HepG2 (cell line): ENCODE data around the gene UST. TPM values are rescaled to one million over a fixed set of nuclear protein-coding genes. Genes with fewer than 3 reads are reported as not detected.
A peak's percentile ranks its signal among the peaks of the same experiment; 100 is the strongest.

Experiments used
- ATAC-seq: fragments of 200-7000 bp; cut with Tn5 transposase; 3 replicates; pipeline ENCODE4 v1.9.1; 2020; ENCODE audit warnings: mild to moderate bottlenecking, moderate library complexity
- BruUV-seq: library from RNA; stranded (reverse); fragments of 400-500 nt; replicated peaks from 2 replicates; lab custom pipeline; 2021; lab: Mats Ljungman, UMichigan
- CTCF ChIA-PET: fragments of 300-600 bp; formaldehyde crosslinking; extraction: SDS; loops from one replicate; lab custom pipeline; 2021; ENCODE audit warnings: low total read pairs, inconsistent platforms, low intra/inter-chr PET ratio; lab: Yijun Ruan, JAX
- POLR2A ChIA-PET: fragments of 350-600 bp; sonication (Branson Sonifier 250); formaldehyde crosslinking; loops from one replicate; lab custom pipeline; 2020; ENCODE audit warnings: antibody characterized with exemption, inconsistent platforms; lab: Yijun Ruan, JAX
- DNase-seq: peaks from one replicate; pipeline ENCODE4 v3.0.0-alpha.2; 2015; ENCODE audit warnings: low spot score
- FAIRE-seq: peaks from 3 replicates; lab custom pipeline; 2011; peaks lifted over from hg19 to GRCh38; lab: Jason Lieb, UNC
- H2AFZ ChIP-seq: one replicate; pipeline ENCODE4 v1.6.1; 2011; ENCODE audit warnings: low read length, inconsistent platforms
- H3K27ac ChIP-seq: fragments of 300-600 bp; 3 replicates; pipeline ENCODE4 v1.8.0; 2011; ENCODE audit warnings: mixed run types, mild to moderate bottlenecking, mixed read lengths, low read length, inconsistent platforms; ENCODE audit not compliant: insufficient read depth; ENCODE audit errors: extremely low read length
- H3K27me3 ChIP-seq, 2 experiments: fragments of 200-600 bp in 1 of 2; 2 replicates in 1 of 2; 3 replicates in 1 of 2; pipeline versions ENCODE4 v1.6.0 to v1.8.0; 2011; ENCODE audit warnings: low read length in 2 of 2, mild to moderate bottlenecking in 2 of 2, moderate library complexity in 2 of 2, inconsistent platforms in 1 of 2; ENCODE audit not compliant: insufficient read depth in 2 of 2, control insufficient read depth in 1 of 2
- H3K36me3 ChIP-seq, 2 experiments: fragments of 200-600 bp in 1 of 2; replicated peaks in 1 of 2; 2 replicates in 1 of 2; 3 replicates in 1 of 2; pipeline versions ENCODE4 v1.5.1 to v1.8.0; 2011; ENCODE audit warnings: low read length in 2 of 2, inconsistent platforms in 1 of 2; ENCODE audit not compliant: insufficient read depth in 2 of 2, control insufficient read depth in 1 of 2
- H3K4me1 ChIP-seq: 2 replicates; pipeline ENCODE4 v1.5.1; 2012; ENCODE audit warnings: low read length, inconsistent platforms; ENCODE audit not compliant: insufficient read depth
- H3K4me2 ChIP-seq: 2 replicates; pipeline ENCODE4 v1.6.0; 2011; ENCODE audit warnings: low read depth, low read length, inconsistent platforms
- H3K4me3 ChIP-seq, 3 experiments: fragments of 200-600 bp in 1 of 3; sonication (generic), shearing (Covaris generic) in 1 of 3; replicated peaks in 1 of 3; 2 replicates each; pipeline ENCODE4 v1.5.1; 2011 to 2016; ENCODE audit warnings: low read length in 3 of 3, inconsistent platforms in 2 of 3, low read depth in 2 of 3, mild to moderate bottlenecking in 2 of 3, control low read depth in 1 of 3, mixed read lengths in 1 of 3; ENCODE audit not compliant: insufficient read depth in 1 of 3
- H3K79me2 ChIP-seq: one replicate; pipeline ENCODE4 v1.6.1; 2011; ENCODE audit warnings: low read length, inconsistent platforms; ENCODE audit not compliant: insufficient read depth
- H3K9ac ChIP-seq: 2 replicates; pipeline ENCODE4 v1.6.0; 2011; ENCODE audit warnings: mild to moderate bottlenecking, low read depth, low read length, inconsistent platforms; ENCODE audit not compliant: insufficient read depth
- H3K9me3 ChIP-seq: 2 replicates; pipeline ENCODE4 v1.5.1; 2012; ENCODE audit warnings: mild to moderate bottlenecking, low read length
- H4K20me1 ChIP-seq: 2 replicates; pipeline ENCODE4 v1.6.0; 2011; ENCODE audit warnings: inconsistent platforms, mild to moderate bottlenecking, low read length, moderate library complexity; ENCODE audit not compliant: insufficient read depth
- EHMT2 ChIP-seq: fragments of 200-600 bp; sonication (generic); IDR thresholded peaks from 2 replicates; pipeline ENCODE4 v1.7.0; 2017; ENCODE audit warnings: antibody characterized with exemption, low read depth, low read length, borderline replicate concordance
- MZF1 ChIP-seq: sonication (generic); formaldehyde crosslinking; IDR thresholded peaks from 2 replicates; pipeline ENCODE4 v1.8.1; 2023; ENCODE audit warnings: mild to moderate bottlenecking, missing genetic modification reagents, borderline replicate concordance
- PCBP2 ChIP-seq: fragments of 200-400 bp; formaldehyde crosslinking; optimal IDR thresholded peaks from 2 replicates; pipeline ENCODE3; 2018; ENCODE audit warnings: low read length, low read depth; ENCODE audit not compliant: poor library complexity, severe bottlenecking
- REL ChIP-seq: sonication (generic); formaldehyde crosslinking; conservative IDR thresholded peaks from 2 replicates; pipeline ENCODE4 v1.8.0; 2022; ENCODE audit warnings: mild to moderate bottlenecking, missing genetic modification reagents, moderate library complexity
- ZNF512B ChIP-seq: sonication (generic); formaldehyde crosslinking; IDR thresholded peaks from 2 replicates; pipeline ENCODE4 v1.5.1; 2020; ENCODE audit warnings: missing genetic modification reagents, mild to moderate bottlenecking, borderline replicate concordance
- ZNF550 ChIP-seq: sonication (generic); formaldehyde crosslinking; IDR thresholded peaks from 2 replicates; pipeline ENCODE4 v1.4.0; 2020; ENCODE audit warnings: mild to moderate bottlenecking, missing genetic modification reagents, borderline replicate concordance
- ZNF646 ChIP-seq: sonication (generic); formaldehyde crosslinking; IDR thresholded peaks from 2 replicates; pipeline ENCODE4 v1.9.0; 2021; ENCODE audit warnings: mild to moderate bottlenecking, missing genetic modification reagents
- ZNF724P ChIP-seq: sonication (generic); formaldehyde crosslinking; IDR thresholded peaks from 2 replicates; pipeline ENCODE4 v1.8.0; 2022; ENCODE audit warnings: missing genetic modification reagents, borderline replicate concordance
- WGBS: methylation state at CpG from one replicate; pipeline ENCODE4 v1.1.6; 2017; ENCODE audit warnings: low lambda C conversion rate; 5-methylcytosine and 5-hydroxymethylcytosine counted together
- in situ Hi-C: cut with HindIII; loops from 2 replicates; pipeline ENCODE4 v1.10.0; 2017; ENCODE audit warnings: low pct_unique_long_range_greater_than_20kb; ENCODE audit not compliant: extremely low pct_ligation_motif_present
- intact Hi-C: fragments of 100-400 bp; cut with micrococcal nuclease; formaldehyde crosslinking; loops from one replicate; pipeline ENCODE4 v1.10.0; 2022; ENCODE audit not compliant: unreplicated experiment
- polyA plus RNA-seq, 8 experiments: library from polyadenylated mRNA; depleted of rRNA in 3 of 8; stranded (reverse) in 7 of 8; unstranded in 1 of 8; fragments of >200 nt; fragmentation: Illumina TruSeq in 4 of 8; extraction: Trizol in 4 of 8; gene quantifications; 2 replicates each; pipeline versions ENCODE4 v1.2.1 to v1.2.3, GENCODE V29; 2011 to 2016; ENCODE audit warnings: low read depth in 4 of 8, missing spikeins in 1 of 8, mixed read lengths in 1 of 8; ENCODE audit not compliant: insufficient read depth in 1 of 8
- total RNA-seq, 5 experiments: library from RNA; depleted of rRNA; stranded (reverse); fragments of >200 nt; fragmentation: Illumina TruSeq; extraction: Trizol; gene quantifications; 2 replicates each; pipeline ENCODE4 v1.2.3, GENCODE V29; 2016; ENCODE audit warnings: low read depth in 1 of 5

The UST gene
- total and polyA plus RNA-seq, 2 of the 13 experiments (the other 11 are each of a cell fraction or from before 2014, with no cell fraction given) = 0.27 TPM; not detected in 1

- TF ChIP-seq EHMT2 = peak; percentile 16; the same call in 1 of the 2 replicates
Observed at GRCh38 chr6:149033454-149033853, 286.6 kb downstream of the UST start (continued).

GRCh38 chr6:149035766-149036165, 288.9 kb downstream of the UST start:
- WGBS = 47% methylated on average over 4 of the region's 5 CpGs
- Histone ChIP-seq H3K4me3 (no peak overlapping the region), H3K9ac (no peak overlapping the region), H3K4me2 (no peak overlapping the region), H3K27ac (no peak overlapping the region), H3K27me3 (no peaks in the 10 kb centered on the region), H2AFZ (no peak overlapping the region), H3K9me3 (no peaks in the 10 kb centered on the region), H3K79me2 (no peaks in the 10 kb centered on the region), H4K20me1 (no peaks in the 10 kb centered on the region), H3K4me1 (peaks cover 46% of the 10 kb centered on the region), H3K36me3 (no peaks in the 10 kb centered on the region)
- no peak for ATAC-seq
- DNase-seq = no peak
- intact Hi-C loops = no loop called here
- no TSS peak for BruUV-seq
- FAIRE-seq = no peak
- TF ChIP-seq MZF1 (CRISPR knock-in tag) (no peak), ZNF550 (CRISPR knock-in tag) (no peak), ZNF724P (CRISPR knock-in tag) (no peak), REL (CRISPR knock-in tag) (no peak), ZNF512B (no peak), ZNF646 (CRISPR knock-in tag) (no peak), PCBP2 (no peak)
- POLR2A ChIA-PET = no interaction called here
- in situ Hi-C loops = loop anchor here (10.0 kb wide), 1 partner anchor 279 kb away; the partner anchor contains the start of gene TAB2
- CTCF ChIA-PET = no interaction called here
